ENCODE data around the gene DPEP1. TPM values are rescaled to one million over a fixed set of nuclear protein-coding genes. Genes with fewer than 3 reads are reported as not detected.
"Not testable (repeated sequence)": the region's sequence is repeated elsewhere in the genome, so short reads cannot be mapped to it uniquely, and the experiment has no call there.

DPEP1 gene
- total RNA-seq, 1 donor from 2014 or later: not detected

DNA sequence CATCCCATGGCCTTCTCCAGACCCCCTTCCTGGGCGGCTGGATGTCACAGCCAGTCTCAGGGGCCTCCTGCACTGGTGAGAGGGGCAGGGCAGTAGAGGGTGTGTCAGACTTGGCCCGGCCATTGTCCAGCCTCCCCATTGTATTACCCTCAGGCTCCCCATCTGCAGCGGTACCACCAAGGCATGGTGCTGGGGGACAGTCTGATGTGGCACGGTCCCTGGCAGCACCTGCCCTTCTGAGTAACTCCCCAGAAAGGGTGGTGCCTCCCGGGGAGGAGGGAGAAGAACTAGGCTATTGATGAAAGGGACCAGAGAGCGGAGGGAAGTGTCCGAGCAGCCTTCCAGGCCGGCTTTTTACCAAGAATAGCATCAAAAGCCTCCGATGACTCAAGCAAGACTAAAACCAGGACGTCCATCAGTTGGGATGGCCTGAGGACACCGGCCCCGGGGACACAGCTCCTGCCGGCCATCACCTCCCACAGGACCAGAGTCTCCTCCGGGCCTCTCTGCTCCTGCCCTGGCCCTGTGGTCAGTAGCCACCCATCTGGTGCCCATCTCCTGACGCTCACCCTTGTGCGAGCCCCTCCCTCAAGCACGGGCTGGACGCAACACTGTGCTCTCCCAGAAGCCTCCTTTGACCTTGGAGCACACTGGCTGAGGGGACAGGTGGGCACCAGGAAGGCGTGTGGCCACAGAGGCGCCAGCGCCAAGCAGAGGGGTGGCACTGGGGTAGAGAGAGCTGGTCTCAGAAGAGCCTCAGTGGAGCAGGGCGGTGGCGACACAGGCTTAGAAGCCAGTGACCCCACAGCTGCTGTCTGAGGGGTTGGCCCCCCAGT, 43.7 kb upstream of the DPEP1 start:
- Histone ChIP-seq H3K4me3 (no peak overlapping the region), H3K27me3 (no peaks in the 10 kb centered on the region), H3K9me3 (no peaks in the 10 kb centered on the region), H3K27ac (no peak overlapping the region), H3K36me3 (peaks cover 1 to 2% of the 10 kb centered on the region in 2 donors), H3K4me1 (peaks cover 11 to 15% of the 10 kb centered on the region in 2 donors)
- no peak for TF ChIP-seq CTCF (IDR thresholded peaks at IDR 0.05)
- intact Hi-C loops (cut with DNase I): no loop called here
- DNase-seq (ENCODE audit: low spot score in 2 of 2): no peak

DNA sequence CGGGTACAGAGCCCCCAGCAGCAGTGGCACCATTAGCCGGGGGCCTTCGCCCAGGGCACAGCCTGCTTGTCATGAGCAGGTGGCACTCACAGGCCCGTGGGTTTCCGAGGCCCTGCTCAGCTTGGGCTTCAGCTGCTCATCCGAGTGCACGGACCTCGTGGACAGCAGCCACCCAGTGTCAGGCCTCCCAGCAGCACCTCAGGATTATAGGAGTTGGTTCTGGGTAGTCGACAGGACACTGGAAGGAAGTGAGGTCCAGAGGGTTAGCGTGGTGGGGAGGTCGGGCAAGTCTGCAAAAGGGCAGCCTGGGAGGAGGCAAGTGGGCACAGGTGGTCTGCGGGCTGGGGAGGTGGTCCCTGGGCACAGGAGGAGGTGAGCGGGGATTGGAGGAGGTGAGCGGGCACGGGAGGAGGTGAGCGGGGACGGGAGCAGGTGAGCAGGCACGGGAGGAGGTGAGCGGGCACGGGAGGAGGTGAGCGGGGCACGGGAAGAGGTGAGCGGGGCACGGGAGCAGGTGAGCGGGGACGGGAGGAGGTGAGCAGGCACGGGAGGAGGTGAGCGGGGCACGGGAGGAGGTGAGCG, 43.0 kb upstream of the DPEP1 start:
- Histone ChIP-seq H3K4me1 (peaks cover 8 to 18% of the 10 kb centered on the region in 2 donors), H3K27ac (no peak overlapping the region), H3K9me3 (no peaks in the 10 kb centered on the region), H3K27me3 (no peaks in the 10 kb centered on the region), H3K4me3 (no peak overlapping the region), H3K36me3 (no peaks in the 10 kb centered on the region)
- intact Hi-C loops (cut with DNase I): no loop called here
- TF ChIP-seq CTCF (IDR thresholded peaks at IDR 0.05): no peak
- DNase-seq (ENCODE audit: low spot score in 2 of 2): no peak

DNA sequence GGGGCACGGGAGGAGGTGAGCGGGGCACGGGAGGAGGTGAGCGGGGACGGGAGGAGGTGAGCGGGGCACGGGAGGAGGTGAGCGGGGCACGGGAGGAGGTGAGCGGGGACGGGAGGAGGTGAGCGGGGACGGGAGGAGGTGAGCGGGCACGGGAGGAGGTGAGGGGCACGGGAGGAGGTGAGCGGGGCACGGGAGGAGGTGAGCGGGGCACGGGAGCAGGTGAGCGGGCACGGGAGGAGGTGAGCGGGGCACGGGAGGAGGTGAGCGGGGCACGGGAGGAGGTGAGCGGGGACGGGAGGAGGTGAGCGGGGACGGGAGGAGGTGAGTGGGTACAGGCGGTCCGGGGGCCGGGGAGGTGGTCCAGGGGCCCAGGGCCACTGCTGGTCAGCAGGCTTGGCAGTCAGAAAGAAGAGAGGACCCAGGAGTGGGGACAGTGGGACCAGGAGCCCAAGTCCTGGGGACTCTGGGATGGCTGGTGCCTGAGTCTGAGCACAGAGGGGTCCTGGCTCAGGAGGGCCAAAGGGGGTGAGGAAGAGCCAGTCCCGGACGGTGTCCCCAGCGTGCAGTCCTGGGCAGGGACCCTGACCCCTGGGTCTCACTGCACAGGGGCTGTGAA, 42.4 kb upstream of the DPEP1 start:
- H3K27me3 ChIP-seq; H3K4me3 ChIP-seq; H3K9me3 ChIP-seq; H3K36me3 ChIP-seq; intact Hi-C loops (cut with DNase I); DNase-seq (ENCODE audit: low spot score in 2 of 2); H3K27ac ChIP-seq: not testable (repeated sequence)
- peaks cover 7 to 11% of the 10 kb centered on the region in 2 donors for H3K4me1 ChIP-seq

DNA sequence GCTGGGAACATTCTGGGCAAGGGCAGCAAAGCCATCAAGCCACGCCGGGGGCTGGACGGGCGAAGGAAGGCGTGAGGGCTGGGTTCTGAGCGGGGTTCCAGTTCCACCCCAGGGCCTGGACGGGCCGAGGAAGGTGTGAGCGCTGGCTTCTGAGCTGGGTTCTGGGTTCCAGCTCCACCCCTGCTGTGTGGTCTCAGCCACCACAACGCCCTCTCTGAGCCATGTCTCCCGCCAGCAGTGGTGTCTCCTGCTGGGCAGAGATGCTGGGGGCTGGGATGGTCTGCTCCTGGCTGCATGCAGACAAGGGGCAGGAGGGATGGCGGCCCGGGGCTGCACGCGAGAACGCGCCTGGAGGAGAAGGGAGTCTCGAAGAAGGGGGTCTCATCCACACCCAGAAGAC, 41.8 kb upstream of the DPEP1 start:
- H3K36me3 ChIP-seq: no peaks in the 10 kb centered on the region
- H3K9me3 ChIP-seq: no peaks in the 10 kb centered on the region
- intact Hi-C loops (cut with DNase I): no loop called here
- TF ChIP-seq CTCF (IDR thresholded peaks at IDR 0.05): no peak
- no peak overlapping the region for H3K4me3 ChIP-seq
- H3K27ac ChIP-seq: no peak overlapping the region
- no peak for DNase-seq (ENCODE audit: low spot score in 2 of 2)
- H3K4me1 ChIP-seq: peaks cover 7 to 10% of the 10 kb centered on the region in 2 donors
- H3K27me3 ChIP-seq: peaks cover 4% of the 10 kb centered on the region

GRCh38 chr16:89572073-89572484, 41.4 kb upstream of the DPEP1 start:
- H3K4me1 ChIP-seq: peaks cover 7 to 10% of the 10 kb centered on the region in 2 donors
- intact Hi-C loops (cut with DNase I): no loop called here
- peaks cover 4% of the 10 kb centered on the region for H3K27me3 ChIP-seq
- DNase-seq (ENCODE audit: low spot score in 2 of 2): no peak
- no peaks in the 10 kb centered on the region for H3K36me3 ChIP-seq
- H3K4me3 ChIP-seq: no peak overlapping the region
- H3K27ac ChIP-seq: no peak overlapping the region
- no peaks in the 10 kb centered on the region for H3K9me3 ChIP-seq
- no peak for TF ChIP-seq CTCF (IDR thresholded peaks at IDR 0.05)
